Mesenchymal stem cell (in vitro differentiated cells and primary cell): ENCODE measurements around the gene S100B.

Experiments
- DNase-seq: peaks from one replicate; pipeline ENCODE4 v3.0.0-alpha.2; 2013
- H2AFZ ChIP-seq: one replicate; pipeline ENCODE4 v1.6.1; 2013; ENCODE audit warnings: low read depth, mild to moderate bottlenecking, control low read depth, inconsistent platforms, low read length, moderate library complexity
- H2AK5ac ChIP-seq: 2 replicates; pipeline ENCODE4 v1.6.1; 2013; ENCODE audit warnings: low read length, moderate library complexity, mild to moderate bottlenecking, inconsistent platforms; ENCODE audit not compliant: severe bottlenecking
- H2BK120ac ChIP-seq: one replicate; pipeline ENCODE4 v1.6.1; 2013; ENCODE audit warnings: low read depth, mild to moderate bottlenecking, inconsistent platforms, low read length, moderate library complexity
- H2BK12ac ChIP-seq, 2 experiments: one replicate each; pipeline ENCODE4 v1.6.1; 2013; ENCODE audit warnings: inconsistent platforms in 2 of 2, low read length in 2 of 2, mild to moderate bottlenecking in 2 of 2, moderate library complexity in 2 of 2, control low read depth in 1 of 2
- H2BK15ac ChIP-seq: one replicate; pipeline ENCODE4 v1.6.1; 2013; ENCODE audit warnings: mild to moderate bottlenecking, low read depth, inconsistent platforms; ENCODE audit not compliant: poor library complexity, severe bottlenecking
- H2BK5ac ChIP-seq: 2 replicates; pipeline ENCODE4 v1.6.1; 2013; ENCODE audit warnings: low read depth, mild to moderate bottlenecking, low read length, control low read depth, inconsistent platforms; ENCODE audit not compliant: poor library complexity, severe bottlenecking
- H3K14ac ChIP-seq, 2 experiments: one replicate each; pipeline ENCODE4 v1.6.1; 2013; ENCODE audit warnings: inconsistent platforms in 2 of 2, low read length in 2 of 2, control low read depth in 1 of 2, mild to moderate bottlenecking in 1 of 2, moderate library complexity in 1 of 2
- H3K18ac ChIP-seq, 2 experiments: one replicate each; pipeline ENCODE4 v1.6.1; 2013; ENCODE audit warnings: inconsistent platforms in 2 of 2, low read length in 2 of 2, control low read depth in 1 of 2, low read depth in 1 of 2, mild to moderate bottlenecking in 1 of 2
- H3K23ac ChIP-seq, 2 experiments: one replicate each; pipeline ENCODE4 v1.6.1; 2013; ENCODE audit warnings: inconsistent platforms in 2 of 2, low read length in 2 of 2, mild to moderate bottlenecking in 2 of 2, moderate library complexity in 2 of 2, control low read depth in 1 of 2
- H3K27ac ChIP-seq: 2 replicates; pipeline ENCODE4 v1.5.1; 2013; ENCODE audit warnings: mild to moderate bottlenecking, moderate library complexity, low read length, control low read depth, inconsistent platforms; ENCODE audit not compliant: poor library complexity, severe bottlenecking
- H3K27me3 ChIP-seq, 2 experiments: 2 replicates each; pipeline versions ENCODE4 v1.6.1 to v1.7.0; 2013; ENCODE audit warnings: low read length in 2 of 2, mild to moderate bottlenecking in 2 of 2, moderate library complexity in 2 of 2, control low read depth in 1 of 2, inconsistent platforms in 1 of 2; ENCODE audit not compliant: control insufficient read depth in 1 of 2, insufficient read depth in 1 of 2
- H3K36me3 ChIP-seq, 2 experiments: 2 replicates each; pipeline versions ENCODE4 v1.6.1 to v1.7.0; 2013; ENCODE audit warnings: low read length in 2 of 2, control low read depth in 1 of 2, inconsistent platforms in 1 of 2, low read depth in 1 of 2, mild to moderate bottlenecking in 1 of 2; ENCODE audit not compliant: insufficient read depth in 2 of 2, control insufficient read depth in 1 of 2
- H3K4ac ChIP-seq, 2 experiments: one replicate each; pipeline ENCODE4 v1.6.1; 2013; ENCODE audit warnings: inconsistent platforms in 2 of 2, low read length in 2 of 2, mild to moderate bottlenecking in 2 of 2, moderate library complexity in 2 of 2, control low read depth in 1 of 2, low read depth in 1 of 2
- H3K4me1 ChIP-seq: 2 replicates; pipeline ENCODE4 v1.6.1; 2013; ENCODE audit warnings: low read depth, low read length, control low read depth; ENCODE audit not compliant: control insufficient read depth, insufficient read depth
- H3K4me2 ChIP-seq: 2 replicates; pipeline ENCODE4 v1.6.1; 2013; ENCODE audit warnings: low read length, mild to moderate bottlenecking, inconsistent platforms; ENCODE audit not compliant: poor library complexity, severe bottlenecking
- H3K4me3 ChIP-seq, 2 experiments: 2 replicates each; pipeline versions ENCODE4 v1.5.1 to v1.7.0; 2013; ENCODE audit warnings: low read length in 2 of 2, mild to moderate bottlenecking in 2 of 2, control low read depth in 1 of 2, low read depth in 1 of 2; ENCODE audit not compliant: insufficient read depth in 1 of 2
- H3K79me1 ChIP-seq: replicated peaks from 2 replicates; pipeline ENCODE4 v1.6.1; 2013; ENCODE audit warnings: mild to moderate bottlenecking, control low read depth, low read length, inconsistent platforms; ENCODE audit not compliant: poor library complexity, severe bottlenecking
- H3K9ac ChIP-seq: 2 replicates; pipeline ENCODE4 v1.7.0; 2013; ENCODE audit warnings: mild to moderate bottlenecking, low read length, moderate library complexity
- H3K9me3 ChIP-seq: 2 replicates; pipeline ENCODE4 v1.7.0; 2013; ENCODE audit warnings: mild to moderate bottlenecking, low read length; ENCODE audit not compliant: control insufficient read depth
- H4K8ac ChIP-seq: one replicate; pipeline ENCODE4 v1.6.1; 2013; ENCODE audit warnings: inconsistent platforms, mild to moderate bottlenecking, low read length, moderate library complexity
- H4K91ac ChIP-seq: one replicate; pipeline ENCODE4 v1.6.1; 2013; ENCODE audit warnings: mild to moderate bottlenecking, low read length, inconsistent platforms
- WGBS: methylation state at CpG from one replicate; pipeline ENCODE4 v1.1.7; 2013; ENCODE audit warnings: mixed read lengths; 5-methylcytosine and 5-hydroxymethylcytosine counted together

Gene S100B

GRCh38 chr21:46648539-46648938 lies 43.7 kb upstream of the S100B start:
- Histone ChIP-seq H2BK120ac (no peak overlapping the region), H3K14ac (no peak overlapping the region), H3K4ac (no peak overlapping the region), H3K36me3 (peaks cover 75 to 98% of the 10 kb centered on the region in 2 experiments), H2BK12ac (no peak overlapping the region), H3K4me3 (no peak overlapping the region), H3K79me1 (peaks cover 53% of the 10 kb centered on the region), H2AFZ (no peak overlapping the region), H3K27ac (no peak overlapping the region), H3K4me2 (no peak overlapping the region), H3K9me3 (peaks cover 5% of the 10 kb centered on the region), H3K18ac (no peak overlapping the region), H4K8ac (no peak overlapping the region), H3K9ac (no peak overlapping the region), H2AK5ac (no peak overlapping the region), H3K4me1 (peaks cover 3% of the 10 kb centered on the region), H2BK5ac (no peak overlapping the region), H4K91ac (peak overlapping the region; percentile 31), H2BK15ac (no peak overlapping the region), H3K23ac (no peak overlapping the region), H3K27me3 (no peaks in the 10 kb centered on the region)
- 98% methylated on average over 27 of the region's 27 CpGs for WGBS
- no peak for DNase-seq

GRCh38 chr21:46646541-46647154 lies 41.8 kb upstream of the S100B start:
- H3K36me3 ChIP-seq: peaks cover 72 to 96% of the 10 kb centered on the region in 2 experiments
- no peak overlapping the region for H3K4me2 ChIP-seq
- no peak overlapping the region for H2AK5ac ChIP-seq
- H3K14ac ChIP-seq: no peak overlapping the region
- H3K79me1 ChIP-seq: peaks cover 48% of the 10 kb centered on the region
- no peak overlapping the region for H3K4ac ChIP-seq
- no peak overlapping the region for H2AFZ ChIP-seq
- no peak overlapping the region for H3K4me3 ChIP-seq
- no peak overlapping the region for H3K27ac ChIP-seq
- H3K4me1 ChIP-seq: peaks cover 4% of the 10 kb centered on the region
- no peak overlapping the region for H3K23ac ChIP-seq
- H2BK120ac ChIP-seq: no peak overlapping the region
- no peak overlapping the region for H3K18ac ChIP-seq
- 97% methylated on average over 9 of the region's 9 CpGs for WGBS
- H2BK12ac ChIP-seq: no peak overlapping the region
- H2BK5ac ChIP-seq: no peak overlapping the region
- H3K9me3 ChIP-seq: no peaks in the 10 kb centered on the region
- no peaks in the 10 kb centered on the region for H3K27me3 ChIP-seq
- DNase-seq: no peak
- H2BK15ac ChIP-seq: no peak overlapping the region
- no peak overlapping the region for H3K9ac ChIP-seq
- no peak overlapping the region for H4K8ac ChIP-seq
- H4K91ac ChIP-seq: no peak overlapping the region

- DNase-seq: no peak
Measured at GRCh38 chr21:46645840-46646239, 41.0 kb upstream of the S100B start.

GRCh38 chr21:46643379-46644177 lies 38.7 kb upstream of the S100B start:
- 88% methylated on average over 11 of the region's 12 CpGs for WGBS
- Histone ChIP-seq H3K4me2 (no peak overlapping the region), H3K9me3 (no peaks in the 10 kb centered on the region), H3K4me3 (no peak overlapping the region), H2BK120ac (no peak overlapping the region), H4K91ac (no peak overlapping the region), H3K14ac (no peak overlapping the region), H3K79me1 (peaks cover 28% of the 10 kb centered on the region), H2BK12ac (no peak overlapping the region), H3K23ac (no peak overlapping the region), H2BK15ac (no peak overlapping the region), H3K4ac (no peak overlapping the region), H2AFZ (no peak overlapping the region), H3K27me3 (no peaks in the 10 kb centered on the region), H3K18ac (no peak overlapping the region), H2AK5ac (no peak overlapping the region), H4K8ac (no peak overlapping the region), H3K4me1 (peaks cover 6% of the 10 kb centered on the region), H3K9ac (no peak overlapping the region), H2BK5ac (no peak overlapping the region), H3K36me3 (peaks cover 48 to 86% of the 10 kb centered on the region in 2 experiments), H3K27ac (no peak overlapping the region)
- DNase-seq: no peak

More at GRCh38 chr21:46645840-46646239, 41.0 kb upstream of the S100B start:
- H2BK15ac ChIP-seq: no peak overlapping the region
- H3K9me3 ChIP-seq: no peaks in the 10 kb centered on the region
- peaks cover 43% of the 10 kb centered on the region for H3K79me1 ChIP-seq
- no peak overlapping the region for H3K4me3 ChIP-seq
- no peak overlapping the region for H3K23ac ChIP-seq
- no peak overlapping the region for H2AK5ac ChIP-seq
- no peak overlapping the region for H2AFZ ChIP-seq
- H3K36me3 ChIP-seq: peaks cover 70 to 98% of the 10 kb centered on the region in 2 experiments
- no peak overlapping the region for H3K14ac ChIP-seq
- H3K9ac ChIP-seq: no peak overlapping the region
- 100% methylated on average over 4 of the region's 5 CpGs for WGBS
- H3K27me3 ChIP-seq: no peaks in the 10 kb centered on the region
- H3K4me2 ChIP-seq: no peak overlapping the region
- no peak overlapping the region for H3K4ac ChIP-seq
- no peak overlapping the region for H4K91ac ChIP-seq
- H2BK12ac ChIP-seq: no peak overlapping the region
- H2BK120ac ChIP-seq: no peak overlapping the region
- no peak overlapping the region for H3K27ac ChIP-seq
- no peak overlapping the region for H4K8ac ChIP-seq
- no peak overlapping the region for H2BK5ac ChIP-seq
- H3K18ac ChIP-seq: no peak overlapping the region
- H3K4me1 ChIP-seq: peaks cover 8% of the 10 kb centered on the region
